ENCODE data around the gene DIAPH1.

The DIAPH1 gene

GRCh38 chr5:141527426-141527825 is 91.4 kb downstream of the DIAPH1 start:
- TF ChIP-seq CTCF (IDR thresholded peaks at IDR 0.05; ENCODE audit: control insufficient read depth, insufficient read depth, low read depth, low read length, missing control alignments) = no peak
- no peak overlapping the region for H3K4me3 ChIP-seq (ENCODE audit: control insufficient read depth, low read depth, low read length)
- no peak for DNase-seq (ENCODE audit: low read depth)

- no peak for TF ChIP-seq CTCF (IDR thresholded peaks at IDR 0.05; ENCODE audit: control insufficient read depth, insufficient read depth, low read depth, low read length, missing control alignments)
- H3K4me3 ChIP-seq (ENCODE audit: control insufficient read depth, low read depth, low read length) = no peak overlapping the region
Observed at GRCh38 chr5:141525653-141526052, 93.1 kb downstream of the DIAPH1 start.

GRCh38 chr5:141524604-141525597 is 93.9 kb downstream of the DIAPH1 start:
- peak overlapping the region; percentile 4 for H3K4me3 ChIP-seq (ENCODE audit: control insufficient read depth, low read depth, low read length)
- TF ChIP-seq CTCF (IDR thresholded peaks at IDR 0.05; ENCODE audit: control insufficient read depth, insufficient read depth, low read depth, low read length, missing control alignments) = peak; percentile 99
- DNase-seq (ENCODE audit: low read depth) = peak; percentile 92

More at GRCh38 chr5:141525653-141526052, 93.1 kb downstream of the DIAPH1 start:
- no peak for DNase-seq (ENCODE audit: low read depth)

- TF ChIP-seq CTCF (IDR thresholded peaks at IDR 0.05; ENCODE audit: control insufficient read depth, insufficient read depth, low read depth, low read length, missing control alignments) = no peak
- no peak for DNase-seq (ENCODE audit: low read depth)
- no peak overlapping the region for H3K4me3 ChIP-seq (ENCODE audit: control insufficient read depth, low read depth, low read length)
Observed at GRCh38 chr5:141523991-141524390, 94.8 kb downstream of the DIAPH1 start.

GRCh38 chr5:141522301-141522700 is 96.5 kb downstream of the DIAPH1 start:
- H3K4me3 ChIP-seq (ENCODE audit: control insufficient read depth, low read depth, low read length) = no peak overlapping the region
- no peak for TF ChIP-seq CTCF (IDR thresholded peaks at IDR 0.05; ENCODE audit: control insufficient read depth, insufficient read depth, low read depth, low read length, missing control alignments)

GRCh38 chr5:141521244-141521781 is 97.5 kb downstream of the DIAPH1 start:
- TF ChIP-seq CTCF (IDR thresholded peaks at IDR 0.05; ENCODE audit: control insufficient read depth, insufficient read depth, low read depth, low read length, missing control alignments) = no peak
- H3K4me3 ChIP-seq (ENCODE audit: control insufficient read depth, low read depth, low read length) = no peak overlapping the region
- peak; percentile 99 for DNase-seq (ENCODE audit: low read depth)

More at GRCh38 chr5:141522301-141522700, 96.5 kb downstream of the DIAPH1 start:
- no peak for DNase-seq (ENCODE audit: low read depth)
